Myocyte (in vitro differentiated cells): Measurements from ENCODE around the gene RB1. TPM values are rescaled to one million over a fixed set of nuclear protein-coding genes. Genes with fewer than 3 reads are reported as not detected.

ENCODE experiments used
- DNase-seq: peaks from one replicate; pipeline ENCODE4 v3.0.0-alpha.2; 2012; ENCODE audit warnings: low read depth
- total RNA-seq: library from RNA; depleted of rRNA; stranded (reverse); fragments of >200 nt; gene quantifications from 2 replicates; pipeline ENCODE4 v1.2.3, GENCODE V29; 2014

The RB1 gene
- total RNA-seq, 1 donor from 2014 or later: 58.1 TPM

DNA sequence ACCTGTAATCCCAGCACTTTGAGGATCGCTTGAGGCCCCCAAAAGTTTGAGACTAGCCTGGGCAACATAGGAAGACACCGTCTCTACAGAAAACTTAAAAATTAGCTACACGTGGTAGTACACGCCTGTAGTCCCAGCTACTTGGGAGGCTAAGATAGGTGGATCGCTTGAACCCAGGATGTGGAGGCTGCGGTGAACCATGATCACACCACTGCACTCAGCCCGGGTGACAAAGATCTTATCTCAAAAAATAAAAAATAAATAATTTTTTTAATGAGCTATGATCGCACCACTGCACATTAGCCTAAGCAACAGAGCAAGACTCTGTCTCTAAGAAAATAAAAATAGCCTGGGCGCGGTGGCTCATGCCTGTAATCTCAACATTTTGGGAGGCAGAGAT is 222.7 kb downstream of the RB1 start:
- DNase-seq: no peak

DNA sequence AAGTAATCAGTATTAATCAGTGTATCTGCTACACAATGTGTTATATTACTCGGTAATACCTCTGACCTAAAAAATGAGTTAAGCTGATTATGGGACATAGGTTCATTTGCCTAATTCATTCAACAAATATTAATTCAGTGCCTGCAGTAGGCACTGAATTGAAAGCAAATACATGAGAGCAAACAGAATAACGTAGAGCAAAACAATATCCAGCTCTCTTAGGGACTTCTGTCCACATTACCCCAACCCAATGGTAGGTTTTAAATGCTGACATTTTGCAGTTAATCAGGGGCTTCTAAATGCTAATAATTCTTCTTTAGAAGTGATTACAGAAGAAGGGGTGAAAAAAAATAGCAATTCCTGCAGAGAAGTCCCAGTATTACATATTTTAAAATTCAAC is 224.4 kb downstream of the RB1 start:
- DNase-seq: no peak

GRCh38 chr13:48528720-48529119 is 225.2 kb downstream of the RB1 start:
- no peak for DNase-seq

- no peak for DNase-seq
Measured at GRCh38 chr13:48530833-48531232, 227.3 kb downstream of the RB1 start.

Other genes starting within 250 kb of the RB1 start
- gene MED4, start 208.6 kb upstream of the RB1 start, total RNA-seq: 21.6 and 34.5 TPM in 2 replicates
- 187 and 214 TPM in 2 replicates for gene ITM2B, start 70.5 kb upstream of the RB1 start, total RNA-seq
- gene LPAR6, start 109.4 kb downstream of the RB1 start, total RNA-seq: 10.5 and 19.7 TPM in 2 replicates
- gene RCBTB2, start 229.3 kb downstream of the RB1 start, total RNA-seq: 18.5 and 19.8 TPM in 2 replicates